ENCODE measurements around the gene CCDC12.

The CCDC12 gene

DNA sequence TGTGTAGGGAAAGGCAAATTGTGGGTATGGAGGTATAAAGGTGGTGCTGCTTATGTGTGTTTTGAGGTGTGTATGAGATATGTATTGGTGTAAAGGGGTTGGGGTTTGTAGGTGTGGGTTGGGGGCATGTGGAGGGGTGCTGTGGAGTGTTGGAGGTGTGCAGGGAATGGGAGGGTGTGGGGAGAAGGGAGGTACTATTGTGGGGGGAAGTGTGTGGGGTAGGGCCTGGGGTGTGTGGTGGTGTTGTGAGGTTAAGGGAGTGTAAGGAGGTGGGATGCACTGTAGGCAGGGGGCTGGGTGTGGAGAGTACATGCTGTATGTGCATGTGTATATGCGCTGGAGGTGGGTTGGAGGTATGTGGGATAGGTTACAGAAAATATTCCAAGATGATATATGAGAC lies 15.7 kb downstream of the CCDC12 start:
- H3K27me3 ChIP-seq (ENCODE audit: insufficient read depth, low read length, poor library complexity), result no peaks in the 10 kb centered on the region
- H3K56ac ChIP-seq (ENCODE audit: low read length), result no peak overlapping the region
- no peak overlapping the region for H3K9ac ChIP-seq (ENCODE audit: low read length)
- peaks cover 71% of the 10 kb centered on the region for H3K79me2 ChIP-seq (ENCODE audit: control insufficient read depth, insufficient read depth, low read length)
- H3K4me3 ChIP-seq (ENCODE audit: low read length), result no peak overlapping the region
- H3K36me3 ChIP-seq (ENCODE audit: control insufficient read depth, insufficient read depth, low read length), result peaks cover 6% of the 10 kb centered on the region
- peaks cover 15% of the 10 kb centered on the region for H3K4me1 ChIP-seq (ENCODE audit: control insufficient read depth, low read depth, low read length)
- no peak overlapping the region for H3K4ac ChIP-seq (ENCODE audit: low read depth, low read length)
- no peak for DNase-seq
- H3K79me1 ChIP-seq (ENCODE audit: low read length), result peaks cover 45% of the 10 kb centered on the region
- no peak overlapping the region for H2AK5ac ChIP-seq (ENCODE audit: low read length)
- WGBS (ENCODE audit: extremely low coverage, insufficient coverage, low lambda C conversion rate), result no CpG with 5 or more reads among the region's 1 CpG
- no peak overlapping the region for H3K27ac ChIP-seq (ENCODE audit: low read depth, low read length)
- H2BK5ac ChIP-seq (ENCODE audit: low read length), result no peak overlapping the region
- H2BK15ac ChIP-seq (replicated peaks; ENCODE audit: low read depth), result no peak overlapping the region
- H2BK120ac ChIP-seq (ENCODE audit: low read depth, low read length), result no peak overlapping the region
- H3K4me2 ChIP-seq (ENCODE audit: low read length), result no peak overlapping the region
- H4K5ac ChIP-seq (ENCODE audit: low read length), result no peak overlapping the region
- H3K18ac ChIP-seq (ENCODE audit: low read length), result no peak overlapping the region
- H3K23ac ChIP-seq (ENCODE audit: low read length), result no peak overlapping the region
- H4K8ac ChIP-seq (ENCODE audit: low read depth, low read length), result no peak overlapping the region

DNA sequence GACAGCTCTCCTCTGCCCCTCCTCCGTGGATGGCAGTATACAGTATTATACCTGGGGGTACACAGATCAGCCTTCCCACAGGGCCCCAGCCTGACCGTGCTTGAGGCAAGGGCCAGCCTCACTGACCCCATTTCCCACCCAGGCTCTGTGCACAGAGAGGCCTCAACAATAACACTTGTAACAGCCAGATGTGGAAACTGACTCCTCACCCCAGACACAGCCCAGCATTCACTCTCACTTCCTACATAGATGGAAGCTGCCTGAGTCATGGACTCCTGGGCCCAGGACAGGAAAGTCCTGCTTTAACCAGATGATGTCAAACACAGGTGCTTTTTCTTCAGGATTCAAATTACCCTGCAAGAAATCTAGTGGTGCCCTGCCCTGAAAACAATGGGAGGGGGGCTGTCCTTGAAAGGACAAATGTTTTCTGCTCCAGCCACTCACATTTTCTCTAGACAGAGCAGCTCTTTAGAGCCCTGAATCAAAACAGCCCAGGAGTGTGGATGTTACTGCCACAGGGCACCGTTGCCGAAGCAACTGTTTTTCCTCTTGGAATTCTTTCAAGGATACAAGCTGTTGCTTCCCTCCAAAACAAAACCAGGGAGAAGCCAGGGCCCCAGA lies 16.4 kb downstream of the CCDC12 start:
- H3K23ac ChIP-seq (ENCODE audit: low read length), result no peak overlapping the region
- no peak overlapping the region for H3K9ac ChIP-seq (ENCODE audit: low read length)
- peaks cover 71% of the 10 kb centered on the region for H3K79me2 ChIP-seq (ENCODE audit: control insufficient read depth, insufficient read depth, low read length)
- H3K4ac ChIP-seq (ENCODE audit: low read depth, low read length), result no peak overlapping the region
- no CpG with 5 or more reads among the region's 4 CpGs for WGBS (ENCODE audit: extremely low coverage, insufficient coverage, low lambda C conversion rate)
- H2BK15ac ChIP-seq (replicated peaks; ENCODE audit: low read depth), result no peak overlapping the region
- peaks cover 4% of the 10 kb centered on the region for H3K36me3 ChIP-seq (ENCODE audit: control insufficient read depth, insufficient read depth, low read length)
- H3K27me3 ChIP-seq (ENCODE audit: insufficient read depth, low read length, poor library complexity), result no peaks in the 10 kb centered on the region
- H3K18ac ChIP-seq (ENCODE audit: low read length), result no peak overlapping the region
- H3K4me2 ChIP-seq (ENCODE audit: low read length), result no peak overlapping the region
- no peak overlapping the region for H2AK5ac ChIP-seq (ENCODE audit: low read length)
- peaks cover 44% of the 10 kb centered on the region for H3K79me1 ChIP-seq (ENCODE audit: low read length)
- no peak overlapping the region for H4K5ac ChIP-seq (ENCODE audit: low read length)
- peak; percentile 56 for DNase-seq
- no peak overlapping the region for H3K27ac ChIP-seq (ENCODE audit: low read depth, low read length)
- H3K4me1 ChIP-seq (ENCODE audit: control insufficient read depth, low read depth, low read length), result peaks cover 15% of the 10 kb centered on the region
- H4K8ac ChIP-seq (ENCODE audit: low read depth, low read length), result no peak overlapping the region
- H3K4me3 ChIP-seq (ENCODE audit: low read length), result no peak overlapping the region
- H3K56ac ChIP-seq (ENCODE audit: low read length), result no peak overlapping the region
- no peak overlapping the region for H2BK5ac ChIP-seq (ENCODE audit: low read length)
- H2BK120ac ChIP-seq (ENCODE audit: low read depth, low read length), result no peak overlapping the region

DNA sequence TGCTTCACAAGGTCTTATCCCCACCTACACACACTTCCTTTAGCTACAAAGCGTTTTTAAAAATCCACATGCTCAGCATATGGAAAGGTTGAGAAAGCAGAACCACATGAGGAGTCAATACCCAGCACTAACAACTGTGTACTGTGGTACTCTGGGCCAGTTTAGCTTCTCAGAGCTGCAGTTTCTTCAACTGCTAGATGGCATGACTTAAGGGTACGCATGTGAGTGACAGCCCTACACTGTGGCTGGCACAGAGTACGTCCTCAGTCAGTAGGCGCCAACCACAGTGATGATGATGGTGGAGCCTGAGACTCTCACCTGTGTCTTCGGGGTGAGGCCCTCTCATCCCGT lies 17.4 kb downstream of the CCDC12 start:
- H3K9ac ChIP-seq (ENCODE audit: low read length), result no peak overlapping the region
- no peak overlapping the region for H3K27ac ChIP-seq (ENCODE audit: low read depth, low read length)
- peaks cover 4% of the 10 kb centered on the region for H3K36me3 ChIP-seq (ENCODE audit: control insufficient read depth, insufficient read depth, low read length)
- no peak overlapping the region for H3K18ac ChIP-seq (ENCODE audit: low read length)
- H2BK5ac ChIP-seq (ENCODE audit: low read length), result no peak overlapping the region
- no peak overlapping the region for H3K4me2 ChIP-seq (ENCODE audit: low read length)
- H3K4me3 ChIP-seq (ENCODE audit: low read length), result no peak overlapping the region
- no CpG with 5 or more reads among the region's 6 CpGs for WGBS (ENCODE audit: extremely low coverage, insufficient coverage, low lambda C conversion rate)
- no peak overlapping the region for H4K8ac ChIP-seq (ENCODE audit: low read depth, low read length)
- H3K56ac ChIP-seq (ENCODE audit: low read length), result no peak overlapping the region
- H2BK120ac ChIP-seq (ENCODE audit: low read depth, low read length), result no peak overlapping the region
- H3K79me1 ChIP-seq (ENCODE audit: low read length), result peaks cover 48% of the 10 kb centered on the region
- H3K27me3 ChIP-seq (ENCODE audit: insufficient read depth, low read length, poor library complexity), result no peaks in the 10 kb centered on the region
- no peak overlapping the region for H2AK5ac ChIP-seq (ENCODE audit: low read length)
- H3K79me2 ChIP-seq (ENCODE audit: control insufficient read depth, insufficient read depth, low read length), result peaks cover 78% of the 10 kb centered on the region
- no peak overlapping the region for H3K23ac ChIP-seq (ENCODE audit: low read length)
- H3K4me1 ChIP-seq (ENCODE audit: control insufficient read depth, low read depth, low read length), result peaks cover 15% of the 10 kb centered on the region
- DNase-seq, result no peak
- H2BK15ac ChIP-seq (replicated peaks; ENCODE audit: low read depth), result no peak overlapping the region
- no peak overlapping the region for H4K5ac ChIP-seq (ENCODE audit: low read length)
- no peak overlapping the region for H3K4ac ChIP-seq (ENCODE audit: low read depth, low read length)

DNA sequence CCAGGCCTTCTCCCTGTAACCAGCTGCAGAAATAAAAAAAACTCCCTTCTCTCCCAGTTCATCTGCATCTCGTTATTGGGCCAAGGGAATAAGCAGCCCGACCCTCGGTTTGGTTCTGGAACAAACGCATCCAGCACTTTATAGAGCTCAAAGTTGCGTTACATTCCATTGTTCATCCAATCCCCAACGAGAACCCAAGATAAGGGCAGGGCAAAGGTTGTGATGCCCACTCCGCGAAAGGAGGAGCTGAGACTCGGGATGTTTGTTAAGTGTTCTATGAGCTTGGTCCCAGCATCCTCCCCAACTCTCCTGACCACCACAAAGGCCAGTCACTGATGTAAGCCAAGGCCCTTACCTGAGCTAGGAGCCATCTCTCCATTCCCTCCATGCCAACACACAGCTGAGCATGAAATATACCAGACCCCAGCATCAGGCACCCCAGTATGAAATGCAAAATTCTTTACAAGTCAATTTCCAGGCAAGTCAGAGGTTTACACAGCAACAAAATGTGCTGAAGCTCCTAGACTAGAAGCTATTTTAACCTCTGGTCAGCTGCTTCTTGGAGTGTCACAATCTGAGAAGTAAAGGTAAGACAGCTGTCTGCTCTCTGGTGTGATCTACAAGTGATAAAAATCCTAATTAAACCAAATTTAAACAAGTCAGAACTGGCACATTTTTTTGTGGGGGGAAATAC lies 17.9 kb downstream of the CCDC12 start:
- H3K4me3 ChIP-seq (ENCODE audit: low read length), result no peak overlapping the region
- no peak overlapping the region for H3K56ac ChIP-seq (ENCODE audit: low read length)
- no CpG with 5 or more reads among the region's 9 CpGs for WGBS (ENCODE audit: extremely low coverage, insufficient coverage, low lambda C conversion rate)
- DNase-seq, result no peak
- H3K36me3 ChIP-seq (ENCODE audit: control insufficient read depth, insufficient read depth, low read length), result peaks cover 4% of the 10 kb centered on the region
- H4K8ac ChIP-seq (ENCODE audit: low read depth, low read length), result no peak overlapping the region
- no peak overlapping the region for H3K23ac ChIP-seq (ENCODE audit: low read length)
- peaks cover 15% of the 10 kb centered on the region for H3K4me1 ChIP-seq (ENCODE audit: control insufficient read depth, low read depth, low read length)
- no peak overlapping the region for H2BK15ac ChIP-seq (replicated peaks; ENCODE audit: low read depth)
- no peak overlapping the region for H4K5ac ChIP-seq (ENCODE audit: low read length)
- no peak overlapping the region for H2BK120ac ChIP-seq (ENCODE audit: low read depth, low read length)
- H3K79me2 ChIP-seq (ENCODE audit: control insufficient read depth, insufficient read depth, low read length), result peaks cover 83% of the 10 kb centered on the region
- H3K27me3 ChIP-seq (ENCODE audit: insufficient read depth, low read length, poor library complexity), result no peaks in the 10 kb centered on the region
- no peak overlapping the region for H2AK5ac ChIP-seq (ENCODE audit: low read length)
- no peak overlapping the region for H3K18ac ChIP-seq (ENCODE audit: low read length)
- no peak overlapping the region for H3K27ac ChIP-seq (ENCODE audit: low read depth, low read length)
- H2BK5ac ChIP-seq (ENCODE audit: low read length), result no peak overlapping the region
- H3K9ac ChIP-seq (ENCODE audit: low read length), result no peak overlapping the region
- no peak overlapping the region for H3K4me2 ChIP-seq (ENCODE audit: low read length)
- no peak overlapping the region for H3K4ac ChIP-seq (ENCODE audit: low read depth, low read length)
- peaks cover 52% of the 10 kb centered on the region for H3K79me1 ChIP-seq (ENCODE audit: low read length)

DNA sequence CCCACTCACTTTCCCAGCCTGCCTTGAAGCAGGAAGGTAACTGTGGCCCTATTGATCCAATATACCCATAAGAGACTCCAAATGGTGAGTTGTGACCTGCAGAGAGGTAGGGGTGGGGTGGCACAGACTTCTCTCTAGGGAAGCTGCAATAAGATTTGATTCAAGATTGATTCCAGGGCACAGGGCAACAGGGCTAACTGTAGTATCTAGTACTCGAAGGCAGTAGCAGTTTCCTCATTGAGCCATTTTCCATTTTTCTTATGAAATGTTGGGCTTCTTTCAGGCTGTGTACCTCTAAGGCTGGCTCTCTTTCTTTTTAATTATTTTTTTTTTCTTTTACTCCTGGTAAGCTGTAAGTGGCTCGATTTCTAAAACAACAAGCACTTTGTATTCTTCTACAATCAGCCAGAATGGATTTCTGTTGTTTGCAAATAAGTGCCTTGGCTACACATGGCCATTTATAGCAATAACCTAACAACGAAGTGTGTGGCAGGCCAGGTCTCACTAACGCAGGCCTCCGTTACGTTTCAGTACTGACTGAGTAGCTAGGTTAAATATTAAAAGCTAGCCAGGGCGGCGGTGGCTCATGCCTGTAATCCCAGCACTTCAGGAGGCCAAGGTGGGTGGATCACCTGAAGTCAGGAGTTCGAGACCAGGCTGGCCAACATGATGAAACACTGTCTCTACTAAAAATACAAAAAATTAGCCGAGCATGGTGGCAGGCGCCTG lies 19.3 kb downstream of the CCDC12 start:
- Histone ChIP-seq H3K9ac (ENCODE audit: low read length) (no peak overlapping the region), H3K4me1 (ENCODE audit: control insufficient read depth, low read depth, low read length) (peaks cover 15% of the 10 kb centered on the region), H3K79me1 (ENCODE audit: low read length) (peaks cover 59% of the 10 kb centered on the region), H3K18ac (ENCODE audit: low read length) (no peak overlapping the region), H2BK15ac (replicated peaks; ENCODE audit: low read depth) (no peak overlapping the region), H4K8ac (ENCODE audit: low read depth, low read length) (no peak overlapping the region), H3K79me2 (ENCODE audit: control insufficient read depth, insufficient read depth, low read length) (peaks cover 88% of the 10 kb centered on the region), H3K27me3 (ENCODE audit: insufficient read depth, low read length, poor library complexity) (no peaks in the 10 kb centered on the region), H3K4me3 (ENCODE audit: low read length) (no peak overlapping the region), H2AK5ac (ENCODE audit: low read length) (no peak overlapping the region), H4K5ac (ENCODE audit: low read length) (no peak overlapping the region), H3K27ac (ENCODE audit: low read depth, low read length) (no peak overlapping the region), H3K36me3 (ENCODE audit: control insufficient read depth, insufficient read depth, low read length) (peaks cover 3% of the 10 kb centered on the region), H3K56ac (ENCODE audit: low read length) (no peak overlapping the region), H3K4ac (ENCODE audit: low read depth, low read length) (no peak overlapping the region), H2BK5ac (ENCODE audit: low read length) (no peak overlapping the region), H3K23ac (ENCODE audit: low read length) (no peak overlapping the region), H3K4me2 (ENCODE audit: low read length) (no peak overlapping the region), H2BK120ac (ENCODE audit: low read depth, low read length) (no peak overlapping the region)
- no peak for DNase-seq
- WGBS (ENCODE audit: extremely low coverage, insufficient coverage, low lambda C conversion rate), result no CpG with 5 or more reads among the region's 11 CpGs

All from mesendoderm (in vitro differentiated cells).